ENCODE data around the gene HTR1D.
"Not testable (repeated sequence)": the region's sequence is repeated elsewhere in the genome, so short reads cannot be mapped to it uniquely, and the experiment has no call there.

The HTR1D gene

DNA sequence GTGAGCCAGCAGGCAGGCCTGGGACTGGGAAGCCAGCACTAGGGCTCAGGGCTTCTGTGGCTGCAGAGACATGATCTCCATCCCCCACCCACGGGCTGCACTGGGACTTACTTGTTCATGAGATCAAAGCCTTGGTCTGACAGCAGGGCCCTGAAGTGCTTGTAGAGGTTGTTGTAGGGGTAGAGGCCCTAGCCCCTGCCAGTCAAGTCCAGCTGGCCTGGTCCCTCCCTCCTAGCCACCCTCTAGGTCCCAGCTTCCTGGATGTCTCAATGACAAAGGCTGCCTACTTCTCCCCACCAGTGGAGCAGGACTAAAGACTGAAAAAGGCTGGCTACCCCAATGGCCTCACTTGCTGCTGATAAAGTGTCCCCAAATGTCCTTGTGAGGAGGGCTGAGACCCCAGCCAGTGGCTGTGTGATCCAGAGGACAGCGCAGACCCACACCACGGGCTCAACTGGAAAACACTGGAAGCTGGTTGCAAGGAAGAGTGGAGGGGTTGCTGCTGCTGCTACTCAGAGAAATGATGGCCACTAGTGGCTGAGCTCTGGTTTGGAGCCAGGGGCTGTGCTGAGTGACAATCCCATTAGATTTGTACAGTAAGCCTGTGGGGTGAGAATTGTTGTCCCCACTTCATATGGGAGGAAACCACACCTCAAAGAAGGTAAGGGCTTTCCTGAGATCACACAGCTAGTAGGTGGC lies 1.4 kb downstream of the HTR1D start:
- H3K9me3 ChIP-seq (ENCODE audit: control insufficient read depth, low read depth, low read length): no peaks in the 10 kb centered on the region
- H3K36me3 ChIP-seq (ENCODE audit: control insufficient read depth, low read depth, low read length): no peaks in the 10 kb centered on the region
- H3K9ac ChIP-seq (ENCODE audit: low read length): peak overlapping the region; percentile 30
- peaks cover 10% of the 10 kb centered on the region for H3K4me1 ChIP-seq (ENCODE audit: control insufficient read depth, low read depth, low read length)
- H3K27me3 ChIP-seq (ENCODE audit: control insufficient read depth, insufficient read depth, low read length): peaks cover 22% of the 10 kb centered on the region
- no peak overlapping the region for H3K27ac ChIP-seq (ENCODE audit: low read length)
- H3K4me3 ChIP-seq (ENCODE audit: low read length): peak overlapping the region; percentile 61

DNA sequence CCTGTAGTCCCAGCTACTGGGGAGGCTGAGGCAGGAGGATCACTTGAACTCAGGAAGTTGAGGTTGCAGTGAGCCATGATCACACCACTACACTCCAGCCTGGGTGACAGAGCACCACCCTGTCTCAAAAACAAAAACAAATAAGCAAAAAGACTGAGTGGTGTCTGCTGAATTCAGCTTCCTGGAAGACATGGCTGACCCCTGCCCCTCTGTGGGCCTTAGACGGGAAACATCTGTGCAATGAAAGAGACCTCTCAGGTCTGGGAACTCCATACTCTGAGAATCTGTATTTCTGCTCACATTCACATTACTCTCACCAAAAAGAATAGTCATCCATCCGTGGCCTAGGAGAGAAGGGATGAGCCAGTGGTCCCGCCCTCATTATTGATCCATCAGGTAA lies 2.0 kb downstream of the HTR1D start:
- Histone ChIP-seq H3K9me3 (ENCODE audit: control insufficient read depth, low read depth, low read length) (no peaks in the 10 kb centered on the region), H3K27me3 (ENCODE audit: control insufficient read depth, insufficient read depth, low read length) (peaks cover 22% of the 10 kb centered on the region), H3K4me1 (ENCODE audit: control insufficient read depth, low read depth, low read length) (peaks cover 10% of the 10 kb centered on the region), H3K36me3 (ENCODE audit: control insufficient read depth, low read depth, low read length) (no peaks in the 10 kb centered on the region), H3K4me3 (ENCODE audit: low read length) (no peak overlapping the region), H3K9ac (ENCODE audit: low read length) (no peak overlapping the region), H3K27ac (ENCODE audit: low read length) (no peak overlapping the region)

DNA sequence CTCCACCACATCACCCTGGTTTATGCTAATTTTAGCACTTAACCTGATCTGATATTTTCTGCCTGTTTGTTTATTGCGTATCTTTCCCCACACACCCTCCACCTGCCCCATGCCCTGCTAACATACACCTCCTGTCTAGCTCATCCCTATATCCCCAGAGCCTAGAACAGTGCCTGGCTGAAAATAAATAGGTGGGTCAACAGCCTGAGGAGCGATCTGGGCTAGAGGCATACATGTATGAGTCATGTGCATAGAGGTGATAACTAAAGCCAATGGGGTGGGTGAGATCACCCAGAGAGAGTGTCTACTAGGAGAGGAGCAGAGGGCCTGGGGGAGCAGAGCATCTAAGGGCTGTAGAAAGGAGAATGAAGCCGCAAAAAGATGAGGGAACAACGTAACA lies 2.7 kb downstream of the HTR1D start:
- H3K27ac ChIP-seq (ENCODE audit: low read length): no peak overlapping the region
- H3K27me3 ChIP-seq (ENCODE audit: control insufficient read depth, insufficient read depth, low read length): peaks cover 22% of the 10 kb centered on the region
- H3K4me1 ChIP-seq (ENCODE audit: control insufficient read depth, low read depth, low read length): peaks cover 10% of the 10 kb centered on the region

DNA sequence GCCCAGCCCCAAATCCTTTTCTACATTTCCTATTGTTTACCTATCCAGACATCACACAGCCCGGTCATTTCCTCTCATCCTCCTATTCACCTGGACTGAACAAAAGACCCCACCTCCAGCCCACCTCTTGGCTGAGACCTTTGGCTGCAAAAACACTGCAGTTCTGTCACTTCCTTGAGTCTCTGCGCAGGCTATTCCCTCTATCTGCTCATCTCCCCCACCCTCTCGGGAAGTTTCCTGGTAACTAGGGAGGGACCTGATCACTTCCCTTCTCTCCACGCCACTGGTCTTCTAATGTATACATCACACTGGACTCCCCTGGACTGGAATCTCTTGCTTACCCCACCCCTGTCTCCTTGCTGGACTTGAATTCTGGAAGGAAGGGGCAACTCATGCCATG lies 5.3 kb downstream of the HTR1D start:
- peaks cover 10% of the 10 kb centered on the region for H3K4me1 ChIP-seq (ENCODE audit: control insufficient read depth, low read depth, low read length)
- H3K9me3 ChIP-seq (ENCODE audit: control insufficient read depth, low read depth, low read length): no peaks in the 10 kb centered on the region
- no peak overlapping the region for H3K4me3 ChIP-seq (ENCODE audit: low read length)
- no peak overlapping the region for H3K27ac ChIP-seq (ENCODE audit: low read length)
- no peak overlapping the region for H3K9ac ChIP-seq (ENCODE audit: low read length)
- H3K27me3 ChIP-seq (ENCODE audit: control insufficient read depth, insufficient read depth, low read length): peaks cover 6% of the 10 kb centered on the region
- H3K36me3 ChIP-seq (ENCODE audit: control insufficient read depth, low read depth, low read length): no peaks in the 10 kb centered on the region

More for the DNA sequence above, 2.7 kb downstream of the HTR1D start:
- H3K9ac ChIP-seq (ENCODE audit: low read length): no peak overlapping the region
- no peaks in the 10 kb centered on the region for H3K9me3 ChIP-seq (ENCODE audit: control insufficient read depth, low read depth, low read length)
- H3K4me3 ChIP-seq (ENCODE audit: low read length): no peak overlapping the region
- no peaks in the 10 kb centered on the region for H3K36me3 ChIP-seq (ENCODE audit: control insufficient read depth, low read depth, low read length)

DNA sequence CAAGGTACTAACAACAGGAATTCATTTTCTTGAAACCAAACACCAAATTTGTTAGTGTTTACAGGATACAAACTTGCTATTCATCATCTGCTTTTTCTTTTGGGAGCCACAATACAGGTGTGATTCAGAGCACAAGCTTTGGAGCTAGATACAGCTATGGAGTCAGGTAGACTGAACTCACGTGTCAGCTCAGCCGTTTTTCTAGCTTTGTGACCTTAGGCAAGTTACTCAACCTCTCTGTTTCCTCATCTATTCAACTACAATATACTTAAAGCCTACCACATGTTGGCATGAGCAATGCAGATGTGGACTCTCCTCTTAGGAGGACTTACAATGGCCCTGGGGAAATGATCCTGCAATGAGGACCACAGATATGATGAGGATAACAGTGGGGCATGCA lies 6.3 kb downstream of the HTR1D start:
- no peaks in the 10 kb centered on the region for H3K36me3 ChIP-seq (ENCODE audit: control insufficient read depth, low read depth, low read length)
- peaks cover 3% of the 10 kb centered on the region for H3K4me1 ChIP-seq (ENCODE audit: control insufficient read depth, low read depth, low read length)
- no peak overlapping the region for H3K27ac ChIP-seq (ENCODE audit: low read length)
- no peaks in the 10 kb centered on the region for H3K9me3 ChIP-seq (ENCODE audit: control insufficient read depth, low read depth, low read length)
- H3K4me3 ChIP-seq (ENCODE audit: low read length): no peak overlapping the region
- no peak overlapping the region for H3K9ac ChIP-seq (ENCODE audit: low read length)
- no peaks in the 10 kb centered on the region for H3K27me3 ChIP-seq (ENCODE audit: control insufficient read depth, insufficient read depth, low read length)

DNA sequence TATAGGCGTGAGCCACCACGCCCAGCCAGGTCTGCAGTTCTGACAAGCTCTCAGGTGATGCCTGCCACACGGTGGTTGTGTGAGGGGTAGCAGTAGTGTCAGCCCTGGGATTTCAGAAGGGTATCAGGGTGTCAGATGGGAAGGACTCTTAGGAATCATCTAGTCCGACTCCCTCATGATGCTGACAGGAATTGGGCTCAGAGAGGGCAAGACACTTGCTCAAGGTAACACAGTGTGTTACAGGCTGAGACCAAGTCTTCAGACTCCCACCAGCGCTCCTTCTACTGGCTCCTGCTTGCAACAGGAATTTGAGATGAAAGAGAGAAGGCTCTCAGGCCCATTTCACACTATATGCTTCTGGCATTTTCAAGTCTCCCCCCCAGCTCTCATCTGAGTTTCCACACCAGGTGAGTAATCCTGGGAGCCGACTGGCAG lies 6.9 kb downstream of the HTR1D start:
- no peaks in the 10 kb centered on the region for H3K4me1 ChIP-seq (ENCODE audit: control insufficient read depth, low read depth, low read length)
- H3K27me3 ChIP-seq (ENCODE audit: control insufficient read depth, insufficient read depth, low read length): no peaks in the 10 kb centered on the region

DNA sequence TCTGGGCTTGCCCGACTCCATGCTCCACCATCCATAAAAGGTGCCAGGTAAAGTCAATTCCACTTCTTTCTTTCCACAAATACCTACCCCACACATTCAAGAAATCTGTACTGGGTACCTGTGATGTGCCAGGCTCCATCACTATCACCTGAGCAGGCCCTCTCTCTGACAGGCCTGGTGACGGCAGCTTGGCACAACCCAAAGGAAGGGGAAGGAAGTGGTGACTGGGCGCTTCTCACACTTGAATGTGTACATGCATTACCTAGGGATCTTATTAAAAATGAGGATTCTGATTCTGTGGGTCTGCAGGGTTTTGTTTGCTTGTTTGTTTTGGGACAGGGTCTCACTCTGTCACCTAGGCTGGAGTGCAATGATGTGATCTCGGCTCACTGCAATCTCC lies 7.5 kb downstream of the HTR1D start:
- no peaks in the 10 kb centered on the region for H3K36me3 ChIP-seq (ENCODE audit: control insufficient read depth, low read depth, low read length)
- H3K27ac ChIP-seq (ENCODE audit: low read length): no peak overlapping the region

More for the DNA sequence above, 6.9 kb downstream of the HTR1D start:
- Histone ChIP-seq H3K9ac (ENCODE audit: low read length) (no peak overlapping the region), H3K36me3 (ENCODE audit: control insufficient read depth, low read depth, low read length) (no peaks in the 10 kb centered on the region), H3K4me3 (ENCODE audit: low read length) (no peak overlapping the region), H3K9me3 (ENCODE audit: control insufficient read depth, low read depth, low read length) (no peaks in the 10 kb centered on the region), H3K27ac (ENCODE audit: low read length) (no peak overlapping the region)

DNA sequence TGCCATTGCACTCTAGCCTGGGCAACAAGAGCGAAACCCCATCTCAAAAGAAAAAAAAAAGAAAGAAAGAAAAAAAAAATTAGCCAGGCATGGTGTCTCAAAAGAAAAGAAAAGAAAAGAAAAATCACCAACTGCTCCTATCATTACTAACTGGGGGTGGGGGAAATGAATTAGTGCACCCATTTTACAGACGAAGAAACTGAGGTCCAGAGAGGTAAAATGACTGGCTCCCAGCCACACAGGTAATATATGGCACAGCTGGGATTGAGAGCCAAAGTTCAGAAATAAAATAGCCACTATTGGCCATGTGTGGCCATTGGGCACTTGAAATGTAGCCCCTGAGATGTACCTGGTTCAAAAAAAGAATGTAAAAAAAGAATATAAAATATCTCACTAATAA lies 8.8 kb downstream of the HTR1D start:
- H3K4me3 ChIP-seq (ENCODE audit: low read length): no peak overlapping the region

More for the DNA sequence above, 7.5 kb downstream of the HTR1D start:
- H3K9ac ChIP-seq (ENCODE audit: low read length): no peak overlapping the region
- no peaks in the 10 kb centered on the region for H3K9me3 ChIP-seq (ENCODE audit: control insufficient read depth, low read depth, low read length)
- no peaks in the 10 kb centered on the region for H3K27me3 ChIP-seq (ENCODE audit: control insufficient read depth, insufficient read depth, low read length)
- no peak overlapping the region for H3K4me3 ChIP-seq (ENCODE audit: low read length)
- no peaks in the 10 kb centered on the region for H3K4me1 ChIP-seq (ENCODE audit: control insufficient read depth, low read depth, low read length)

DNA sequence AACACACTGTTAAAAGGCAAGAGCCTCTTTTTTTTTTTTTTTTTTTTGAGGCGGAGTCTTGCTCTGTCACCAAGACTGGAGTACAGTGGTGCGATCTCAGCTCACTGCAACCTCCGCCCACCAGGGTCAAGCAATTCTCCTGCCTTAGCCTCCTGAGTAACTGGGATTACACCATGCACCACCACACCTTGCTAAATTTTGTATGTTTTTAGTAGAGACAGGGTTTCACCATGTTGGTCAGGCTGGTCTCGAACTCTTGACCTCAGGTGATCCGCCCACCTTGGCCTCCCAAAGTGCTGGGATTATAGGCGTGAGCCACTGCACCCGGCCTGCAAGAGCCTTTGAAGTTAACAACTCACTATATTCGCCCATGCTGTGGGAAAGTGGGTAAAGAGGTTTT lies 9.6 kb downstream of the HTR1D start:
- not testable (repeated sequence) for H3K4me1 ChIP-seq (ENCODE audit: control insufficient read depth, low read depth, low read length); H3K36me3 ChIP-seq (ENCODE audit: control insufficient read depth, low read depth, low read length); H3K9ac ChIP-seq (ENCODE audit: low read length)

More for the DNA sequence above, 8.8 kb downstream of the HTR1D start:
- Histone ChIP-seq H3K27me3 (ENCODE audit: control insufficient read depth, insufficient read depth, low read length) (no peaks in the 10 kb centered on the region), H3K4me1 (ENCODE audit: control insufficient read depth, low read depth, low read length) (no peaks in the 10 kb centered on the region), H3K9ac (ENCODE audit: low read length) (no peak overlapping the region), H3K36me3 (ENCODE audit: control insufficient read depth, low read depth, low read length) (no peaks in the 10 kb centered on the region), H3K9me3 (ENCODE audit: control insufficient read depth, low read depth, low read length) (no peaks in the 10 kb centered on the region), H3K27ac (ENCODE audit: low read length) (no peak overlapping the region)

DNA sequence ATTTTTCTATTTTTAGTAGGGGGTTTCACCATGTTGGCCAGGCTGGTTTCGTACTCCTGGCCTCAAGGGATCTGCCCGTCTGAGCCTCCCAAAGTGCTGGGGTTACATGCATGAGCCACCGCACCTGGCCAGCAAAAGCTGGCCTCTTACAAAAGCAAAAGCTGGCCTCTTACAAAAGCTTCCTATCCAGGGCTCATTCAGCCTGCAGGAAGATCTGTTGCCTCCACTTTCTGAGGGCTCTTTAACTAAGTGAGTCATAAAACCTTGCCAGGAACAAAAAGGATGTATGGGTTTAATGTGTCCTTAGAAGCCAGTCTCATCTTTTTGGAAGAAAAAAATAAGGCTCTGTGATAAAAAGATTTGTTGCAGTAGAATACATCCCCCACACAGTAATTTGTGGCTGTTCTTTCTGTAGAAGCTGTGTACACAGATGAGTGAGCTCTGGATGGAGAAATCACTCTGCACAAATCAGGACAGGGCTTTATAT lies 15.0 kb downstream of the HTR1D start:
- no peaks in the 10 kb centered on the region for H3K4me1 ChIP-seq (ENCODE audit: control insufficient read depth, low read depth, low read length)
- no peak overlapping the region for H3K27ac ChIP-seq (ENCODE audit: low read length)
- H3K9ac ChIP-seq (ENCODE audit: low read length): no peak overlapping the region

More for the DNA sequence above, 9.6 kb downstream of the HTR1D start:
- H3K27me3 ChIP-seq (ENCODE audit: control insufficient read depth, insufficient read depth, low read length); H3K4me3 ChIP-seq (ENCODE audit: low read length); H3K9me3 ChIP-seq (ENCODE audit: control insufficient read depth, low read depth, low read length); H3K27ac ChIP-seq (ENCODE audit: low read length): not testable (repeated sequence)

DNA sequence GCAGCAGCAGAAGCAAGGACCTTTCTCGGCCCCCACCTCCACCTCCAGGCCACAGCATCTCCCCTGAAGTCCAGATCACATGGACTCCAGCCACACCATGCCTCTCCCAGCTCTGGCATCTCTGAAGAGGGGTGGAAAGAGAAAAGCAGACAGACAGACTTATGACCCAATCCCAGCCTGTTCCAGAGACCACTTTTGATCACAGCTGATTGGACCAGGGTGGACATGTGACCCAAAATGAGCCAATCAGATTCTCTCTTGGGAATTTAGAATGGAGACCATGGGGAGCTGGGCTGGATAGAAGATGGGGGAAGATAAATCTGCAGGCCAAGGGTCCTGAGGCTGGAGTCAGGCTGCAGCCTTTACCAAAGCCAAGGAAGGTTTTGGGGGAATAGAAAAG lies 16.4 kb downstream of the HTR1D start:
- Histone ChIP-seq H3K27me3 (ENCODE audit: control insufficient read depth, insufficient read depth, low read length) (no peaks in the 10 kb centered on the region), H3K27ac (ENCODE audit: low read length) (no peak overlapping the region), H3K4me1 (ENCODE audit: control insufficient read depth, low read depth, low read length) (no peaks in the 10 kb centered on the region), H3K36me3 (ENCODE audit: control insufficient read depth, low read depth, low read length) (no peaks in the 10 kb centered on the region), H3K9ac (ENCODE audit: low read length) (no peak overlapping the region), H3K4me3 (ENCODE audit: low read length) (no peak overlapping the region), H3K9me3 (ENCODE audit: control insufficient read depth, low read depth, low read length) (no peaks in the 10 kb centered on the region)

More for the DNA sequence above, 15.0 kb downstream of the HTR1D start:
- Histone ChIP-seq H3K9me3 (ENCODE audit: control insufficient read depth, low read depth, low read length) (no peaks in the 10 kb centered on the region), H3K4me3 (ENCODE audit: low read length) (no peak overlapping the region), H3K27me3 (ENCODE audit: control insufficient read depth, insufficient read depth, low read length) (no peaks in the 10 kb centered on the region), H3K36me3 (ENCODE audit: control insufficient read depth, low read depth, low read length) (no peaks in the 10 kb centered on the region)

DNA sequence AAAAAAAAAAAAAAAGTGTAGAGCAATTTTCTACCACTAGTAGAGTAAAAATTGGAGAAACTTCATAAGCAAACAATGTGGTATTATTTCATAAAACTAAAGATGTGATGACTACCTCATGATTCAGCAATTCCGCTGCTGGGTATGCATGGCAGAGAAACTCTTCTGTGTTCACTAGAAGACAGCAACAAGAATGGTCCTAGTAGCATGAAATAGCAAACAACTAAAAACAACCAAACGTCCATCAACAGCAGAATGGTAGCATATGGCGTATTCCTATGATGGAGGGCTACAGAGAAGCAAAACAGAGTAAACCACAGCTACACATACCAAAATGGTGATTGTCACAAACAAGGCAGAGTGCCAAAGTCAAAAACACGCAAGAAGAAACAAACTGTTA lies 18.9 kb downstream of the HTR1D start:
- Histone ChIP-seq H3K4me3 (ENCODE audit: low read length) (no peak overlapping the region), H3K27ac (ENCODE audit: low read length) (no peak overlapping the region), H3K27me3 (ENCODE audit: control insufficient read depth, insufficient read depth, low read length) (no peaks in the 10 kb centered on the region), H3K9me3 (ENCODE audit: control insufficient read depth, low read depth, low read length) (no peaks in the 10 kb centered on the region), H3K36me3 (ENCODE audit: control insufficient read depth, low read depth, low read length) (no peaks in the 10 kb centered on the region), H3K9ac (ENCODE audit: low read length) (no peak overlapping the region), H3K4me1 (ENCODE audit: control insufficient read depth, low read depth, low read length) (no peaks in the 10 kb centered on the region)

All from iPS-18a (cell line).